ENCODE data around the gene TMEM238L. TPM values are rescaled to one million over a fixed set of nuclear protein-coding genes. Genes with fewer than 3 reads are reported as not detected.

The TMEM238L gene
- total RNA-seq, 1 donor from 2014 or later = not detected

GRCh38 chr17:10755592-10756127, 48.2 kb downstream of the TMEM238L start:
- intact Hi-C loops (cut with DNase I) = no loop called here
- ATAC-seq (ENCODE audit: poor library complexity) (no peak), DNase-seq (no peak)

GRCh38 chr17:10754861-10755591, 48.9 kb downstream of the TMEM238L start:
- DNase-seq (no peak), ATAC-seq (ENCODE audit: poor library complexity) (no peak)
- intact Hi-C loops (cut with DNase I) = no loop called here

DNA sequence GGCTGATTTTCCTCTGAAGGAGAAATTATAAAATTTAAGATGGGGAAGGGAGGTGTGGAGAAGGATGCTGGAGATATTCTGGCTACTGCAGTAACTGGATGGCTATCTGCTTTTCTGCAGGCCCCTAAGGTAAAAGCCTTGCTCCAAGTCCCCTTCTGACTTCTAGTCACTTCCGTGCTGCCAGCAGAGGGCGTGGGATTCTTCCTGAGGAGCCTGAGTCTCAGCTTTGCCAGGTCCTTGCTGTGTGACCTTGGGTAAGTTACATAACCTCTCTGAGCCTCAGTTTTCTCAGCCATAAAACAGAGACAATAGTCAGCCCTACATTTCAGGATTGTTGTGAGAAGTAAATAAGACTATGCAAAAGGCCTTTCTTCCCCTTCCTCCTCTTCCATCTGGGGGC, 49.8 kb downstream of the TMEM238L start:
- ATAC-seq (ENCODE audit: poor library complexity) (no peak), DNase-seq (no peak)
- intact Hi-C loops (cut with DNase I) = no loop called here

- no peak for DNase-seq
- no peak for ATAC-seq (ENCODE audit: poor library complexity)
- intact Hi-C loops (cut with DNase I) = no loop called here
Measured at GRCh38 chr17:10752696-10753095, 51.2 kb downstream of the TMEM238L start.

DNA sequence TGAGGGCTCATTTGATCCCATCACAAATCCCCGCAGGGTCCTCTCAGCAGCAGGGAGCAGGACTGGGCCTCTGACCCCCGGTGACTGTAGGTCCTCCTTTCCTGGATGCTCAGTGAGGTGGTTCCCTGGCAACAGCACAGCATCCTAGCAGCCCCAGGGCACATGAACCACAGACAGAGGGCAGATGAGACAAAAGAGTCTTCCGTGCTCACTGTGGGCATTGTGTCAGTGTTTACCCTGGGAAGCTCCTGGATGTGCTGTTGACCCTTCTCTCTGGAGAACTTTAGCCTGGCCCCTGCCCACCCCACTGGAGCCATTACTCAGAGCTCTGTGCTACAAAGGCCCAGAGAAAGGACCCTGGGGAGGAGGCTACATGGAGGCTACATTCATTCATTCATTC, 52.3 kb downstream of the TMEM238L start:
- DNase-seq = no peak
- intact Hi-C loops (cut with DNase I) = no loop called here
- ATAC-seq (ENCODE audit: poor library complexity) = no peak

GRCh38 chr17:10750210-10750609, 53.7 kb downstream of the TMEM238L start:
- intact Hi-C loops (cut with DNase I) = no loop called here
- DNase-seq = no peak
- ATAC-seq (ENCODE audit: poor library complexity) = no peak

DNA sequence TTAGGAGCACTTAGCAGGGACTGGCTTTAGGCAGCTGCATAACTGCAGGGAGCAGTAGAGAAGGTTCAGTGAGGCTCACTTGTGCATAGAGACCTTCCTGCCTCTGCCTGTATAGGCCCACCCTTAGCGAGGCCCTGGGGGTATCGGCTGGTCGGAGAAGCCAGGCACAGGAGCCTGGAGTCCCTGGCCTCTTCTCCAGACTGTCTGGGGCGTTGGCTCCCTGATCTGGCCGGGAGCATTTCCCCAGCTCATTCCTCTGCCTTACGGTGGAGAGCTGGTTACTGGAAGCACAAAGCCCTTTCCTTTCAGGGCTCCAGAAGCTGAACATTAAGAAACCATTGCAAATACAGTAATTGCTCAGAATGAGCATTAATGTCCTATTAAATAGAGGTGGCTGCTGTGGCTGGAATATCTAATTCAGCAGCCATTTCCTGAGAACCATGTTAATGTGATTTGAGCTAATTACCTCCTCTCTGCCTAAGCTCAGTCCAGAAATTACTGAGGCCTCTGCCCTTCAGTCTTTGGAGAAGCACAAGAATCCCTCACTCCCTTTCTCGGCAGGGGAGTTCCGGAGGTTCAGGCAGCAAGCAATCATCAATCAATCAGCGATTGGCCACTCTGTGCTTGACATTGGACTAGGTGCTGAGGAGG, 55.2 kb downstream of the TMEM238L start:
- intact Hi-C loops (cut with DNase I) = no loop called here
- ATAC-seq (ENCODE audit: poor library complexity) (no peak), DNase-seq (no peak)

GRCh38 chr17:10745231-10745630, 58.7 kb downstream of the TMEM238L start:
- no peak for ATAC-seq (ENCODE audit: poor library complexity)
- DNase-seq = no peak
- intact Hi-C loops (cut with DNase I) = no loop called here

Other genes with a start within 250 kb of the TMEM238L start
- gene MYH3, start 146.8 kb downstream of the TMEM238L start, total RNA-seq = 0.22 TPM
- 27.6 TPM for gene SCO1, start 106.6 kb downstream of the TMEM238L start, total RNA-seq
- gene ADPRM, start 106.5 kb downstream of the TMEM238L start, total RNA-seq = 3.3 TPM
- 7.6 TPM for gene TMEM220, start 74.1 kb downstream of the TMEM238L start, total RNA-seq
- gene PIRT, start 34.0 kb upstream of the TMEM238L start, total RNA-seq = not detected

Measured in Right ventricle myocardium superior (tissue), 1 donor.